ENCODE data around the gene C1orf159. TPM values are rescaled to one million over a fixed set of nuclear protein-coding genes. Genes with fewer than 3 reads are reported as not detected.
"Not testable (repeated sequence)": the region's sequence is repeated elsewhere in the genome, so short reads cannot be mapped to it uniquely, and the experiment has no call there.

C1orf159 gene
- polyA plus RNA-seq, 3 donors = 3.0 to 18.8 (median 3.3) TPM

GRCh38 chr1:1109743-1110142 is 6.1 kb downstream of the C1orf159 start:
- H2AFZ ChIP-seq (ENCODE audit: insufficient read depth, low read depth, low read length, poor library complexity, severe bottlenecking) = no peak overlapping the region
- no peak overlapping the region for H3K9ac ChIP-seq (ENCODE audit: insufficient read depth, low read length, poor library complexity, severe bottlenecking)
- H3K79me2 ChIP-seq (ENCODE audit: insufficient read depth, low read length) = peaks cover 10% of the 10 kb centered on the region
- H4K20me1 ChIP-seq (ENCODE audit: insufficient read depth, low read length) = no peaks in the 10 kb centered on the region
- H3K4me2 ChIP-seq (replicated peaks; ENCODE audit: extremely low read depth, low read length, poor library complexity, severe bottlenecking) = no peak overlapping the region
- Mint-ChIP-seq H3K9me3 (peaks cover 24 to 31% (median 29%) of the 10 kb centered on the region in 7 donors), H3K27ac (no peak overlapping the region), H3K4me1 (peaks cover under 1% of the 10 kb centered on the region), H3K36me3 (peaks cover 7 to 26% of the 10 kb centered on the region in 2 donors), H3K4me3 (no peak overlapping the region), H3K27me3 (ENCODE audit: low read depth in 3 of 3) (peaks cover 0 to 2% (median under 1%) of the 10 kb centered on the region in 3 donors)
- no peak overlapping the region for H3K4me3 ChIP-seq (replicated peaks in 1 of 3; ENCODE audit: low read depth in 2 of 3, low read length in 3 of 3)
- DNase-seq = no peak
- H3K27me3 ChIP-seq (ENCODE audit: control insufficient read depth in 2 of 2, insufficient read depth in 2 of 2, low read length in 2 of 2) = no peaks in the 10 kb centered on the region
- WGBS (ENCODE audit: insufficient coverage) = 80% methylated on average over 3 of the region's 14 CpGs
- no peaks in the 10 kb centered on the region for H3K4me1 ChIP-seq (ENCODE audit: control insufficient read depth in 1 of 2, insufficient read depth in 2 of 2, low read length in 2 of 2)
- H3K36me3 ChIP-seq (replicated peaks in 1 of 2; ENCODE audit: control insufficient read depth in 1 of 2, insufficient read depth in 2 of 2, low read length in 2 of 2) = peaks cover 0 to 6% of the 10 kb centered on the region in 2 donors
- no peak for TF ChIP-seq CTCF (IDR thresholded peaks at IDR 0.05)
- H3K9me3 ChIP-seq (replicated peaks in 1 of 2; ENCODE audit: control insufficient read depth in 1 of 2, insufficient read depth in 1 of 2, low read length in 2 of 2) = peaks cover 12 to 26% of the 10 kb centered on the region in 2 donors
- intact Hi-C loops (cut with micrococcal nuclease) = loop anchor here in 1 of 2 donors (10.0 kb wide), 2 partner anchors 75 to 265 kb away; partner anchors contain the start of gene AURKAIP1
- no peak overlapping the region for H3K27ac ChIP-seq (ENCODE audit: low read depth in 1 of 2, low read length in 2 of 2)

GRCh38 chr1:1106510-1107221 is 9.2 kb downstream of the C1orf159 start:
- Histone ChIP-seq H4K20me1 (ENCODE audit: insufficient read depth, low read length) (no peaks in the 10 kb centered on the region), H3K27ac (ENCODE audit: low read depth in 1 of 2, low read length in 2 of 2) (no peak overlapping the region), H3K4me3 (replicated peaks in 1 of 3; ENCODE audit: low read depth in 2 of 3, low read length in 3 of 3) (no peak overlapping the region), H3K9me3 (replicated peaks in 1 of 2; ENCODE audit: control insufficient read depth in 1 of 2, insufficient read depth in 1 of 2, low read length in 2 of 2) (no peaks in the 10 kb centered on the region), H3K27me3 (ENCODE audit: control insufficient read depth in 2 of 2, insufficient read depth in 2 of 2, low read length in 2 of 2) (no peaks in the 10 kb centered on the region), H3K4me2 (replicated peaks; ENCODE audit: extremely low read depth, low read length, poor library complexity, severe bottlenecking) (no peak overlapping the region), H3K79me2 (ENCODE audit: insufficient read depth, low read length) (no peaks in the 10 kb centered on the region), H3K36me3 (replicated peaks in 1 of 2; ENCODE audit: control insufficient read depth in 1 of 2, insufficient read depth in 2 of 2, low read length in 2 of 2) (no peaks in the 10 kb centered on the region), H2AFZ (ENCODE audit: insufficient read depth, low read depth, low read length, poor library complexity, severe bottlenecking) (no peak overlapping the region), H3K4me1 (ENCODE audit: control insufficient read depth in 1 of 2, insufficient read depth in 2 of 2, low read length in 2 of 2) (no peaks in the 10 kb centered on the region), H3K9ac (ENCODE audit: insufficient read depth, low read length, poor library complexity, severe bottlenecking) (no peak overlapping the region)
- no peak for TF ChIP-seq CTCF (IDR thresholded peaks at IDR 0.05)
- Mint-ChIP-seq H3K27me3 (ENCODE audit: low read depth in 3 of 3) (no peaks in the 10 kb centered on the region), H3K4me1 (peaks cover 6% of the 10 kb centered on the region), H3K4me3 (no peak overlapping the region), H3K27ac (no peak overlapping the region), H3K9me3 (peaks cover 4 to 11% (median 9%) of the 10 kb centered on the region in 7 donors), H3K36me3 (peaks cover 0 to 5% of the 10 kb centered on the region in 2 donors)
- DNase-seq = no peak
- WGBS (ENCODE audit: insufficient coverage) = 99% methylated on average over 26 of the region's 31 CpGs
- intact Hi-C loops (cut with micrococcal nuclease) = no loop called here

- peaks cover 0 to 11% of the 10 kb centered on the region in 2 donors for H3K9me3 ChIP-seq (replicated peaks in 1 of 2; ENCODE audit: control insufficient read depth in 1 of 2, insufficient read depth in 1 of 2, low read length in 2 of 2)
- 61% methylated on average over 6 of the region's 6 CpGs for WGBS (ENCODE audit: insufficient coverage)
- H3K36me3 ChIP-seq (replicated peaks in 1 of 2; ENCODE audit: control insufficient read depth in 1 of 2, insufficient read depth in 2 of 2, low read length in 2 of 2); H3K27me3 ChIP-seq (ENCODE audit: control insufficient read depth in 2 of 2, insufficient read depth in 2 of 2, low read length in 2 of 2); H3K27ac ChIP-seq (ENCODE audit: low read depth in 1 of 2, low read length in 2 of 2); H4K20me1 ChIP-seq (ENCODE audit: insufficient read depth, low read length); H3K4me1 Mint-ChIP-seq; H3K4me2 ChIP-seq (replicated peaks; ENCODE audit: extremely low read depth, low read length, poor library complexity, severe bottlenecking); H3K4me1 ChIP-seq (ENCODE audit: control insufficient read depth in 1 of 2, insufficient read depth in 2 of 2, low read length in 2 of 2); H3K9ac ChIP-seq (ENCODE audit: insufficient read depth, low read length, poor library complexity, severe bottlenecking); H3K27me3 Mint-ChIP-seq (ENCODE audit: low read depth in 3 of 3); H3K79me2 ChIP-seq (ENCODE audit: insufficient read depth, low read length); H3K4me3 ChIP-seq (replicated peaks in 1 of 3; ENCODE audit: low read depth in 2 of 3, low read length in 3 of 3); intact Hi-C loops (cut with micrococcal nuclease); H2AFZ ChIP-seq (ENCODE audit: insufficient read depth, low read depth, low read length, poor library complexity, severe bottlenecking); H3K36me3 Mint-ChIP-seq: not testable (repeated sequence)
- Mint-ChIP-seq H3K27ac (peak overlapping the region in 1 of 7 donors; percentile 42), H3K9me3 (peaks cover 11 to 24% (median 16%) of the 10 kb centered on the region in 7 donors), H3K4me3 (peak overlapping the region in 1 of 2 donors; percentile 24)
- peak in 1 of 3 donors; percentile 31 for DNase-seq
Observed at GRCh38 chr1:1104152-1104551, 11.7 kb downstream of the C1orf159 start.
